BJ (cell line): Measurements from ENCODE around the gene P2RY8. TPM values are rescaled to one million over a fixed set of nuclear protein-coding genes. Genes with fewer than 3 reads are reported as not detected.
"Not testable (repeated sequence)": the region's sequence is repeated elsewhere in the genome, so short reads cannot be mapped to it uniquely, and the experiment has no call there.

Experiments
- CTCF ChIA-PET: fragments of 350-600 bp; formaldehyde crosslinking; extraction: SDS; loops from one replicate; lab custom pipeline; 2021; ENCODE audit warnings: antibody characterized with exemption, inconsistent platforms; lab: Yijun Ruan, JAX
- POLR2A ChIA-PET: fragments of 300-600 bp; sonication (Branson Sonifier 250); formaldehyde crosslinking; extraction: SDS; loops from one replicate; lab custom pipeline; 2021; ENCODE audit warnings: antibody characterized with exemption; lab: Charles Lee
- DNase-seq: peaks from one replicate; pipeline ENCODE4 v3.0.0-alpha.2; 2011; ENCODE audit warnings: low read depth
- H3K27me3 ChIP-seq: 2 replicates; pipeline ENCODE4 v1.6.0; 2011; ENCODE audit warnings: low read length; ENCODE audit not compliant: control insufficient read depth, insufficient read depth
- H3K36me3 ChIP-seq: 2 replicates; pipeline ENCODE4 v1.5.1; 2011; ENCODE audit warnings: low read length; ENCODE audit not compliant: control insufficient read depth, insufficient read depth
- H3K4me3 ChIP-seq: 2 replicates; pipeline ENCODE4 v1.5.1; 2011; ENCODE audit warnings: low read depth, mild to moderate bottlenecking, control low read depth, low read length
- CTCF ChIP-seq: IDR thresholded peaks from 2 replicates; pipeline ENCODE4 v1.5.1; 2011; ENCODE audit warnings: low read depth, mild to moderate bottlenecking, control low read depth, inconsistent platforms, low read length, moderate library complexity; ENCODE audit not compliant: insufficient read depth
- polyA plus RNA-seq: library from polyadenylated mRNA; depleted of rRNA; stranded (reverse); fragments of >200 nt; gene quantifications from 2 replicates; pipeline ENCODE4 v1.2.3, GENCODE V29; 2011

Gene P2RY8
- polyA plus RNA-seq, 1 experiment = not detected

- TF ChIP-seq CTCF = no peak
- H3K4me3 ChIP-seq = no peak overlapping the region
- no peaks in the 10 kb centered on the region for H3K27me3 ChIP-seq
- peaks cover 14% of the 10 kb centered on the region for H3K36me3 ChIP-seq
- ChIA-PET CTCF (no interaction called here), POLR2A (no interaction called here)
- DNase-seq = no peak
These were observed 109.2 kb downstream of the P2RY8 start for GRCh38 chrX:1427756-1428155.

GRCh38 chrX:1426321-1426720 is 110.7 kb downstream of the P2RY8 start:
- H3K36me3 ChIP-seq = peaks cover 14% of the 10 kb centered on the region
- POLR2A ChIA-PET, DNase-seq, H3K27me3 ChIP-seq, H3K4me3 ChIP-seq, CTCF ChIA-PET: not testable (repeated sequence)

GRCh38 chrX:1425381-1425780 is 111.6 kb downstream of the P2RY8 start:
- CTCF ChIA-PET = no interaction called here

GRCh38 chrX:1424147-1424851 is 112.7 kb downstream of the P2RY8 start:
- Histone ChIP-seq H3K36me3 (peaks cover 14% of the 10 kb centered on the region), H3K4me3 (no peak overlapping the region), H3K27me3 (no peaks in the 10 kb centered on the region)
- TF ChIP-seq CTCF = no peak
- DNase-seq = no peak
- POLR2A ChIA-PET = no interaction called here
- CTCF ChIA-PET = no interaction called here

More at GRCh38 chrX:1425381-1425780, 111.6 kb downstream of the P2RY8 start:
- H3K27me3 ChIP-seq = no peaks in the 10 kb centered on the region
- peaks cover 14% of the 10 kb centered on the region for H3K36me3 ChIP-seq
- POLR2A ChIA-PET = no interaction called here
- TF ChIP-seq CTCF = no peak
- no peak overlapping the region for H3K4me3 ChIP-seq
- DNase-seq = no peak

- ChIA-PET CTCF (no interaction called here), POLR2A (no interaction called here)
- Histone ChIP-seq H3K4me3 (no peak overlapping the region), H3K36me3 (peaks cover 17% of the 10 kb centered on the region), H3K27me3 (no peaks in the 10 kb centered on the region)
- DNase-seq = no peak
- TF ChIP-seq CTCF = no peak
These were observed 113.8 kb downstream of the P2RY8 start for GRCh38 chrX:1423215-1423614.

- DNase-seq = no peak
- Histone ChIP-seq H3K27me3 (no peaks in the 10 kb centered on the region), H3K36me3 (peaks cover 15% of the 10 kb centered on the region), H3K4me3 (no peak overlapping the region)
- POLR2A ChIA-PET = no interaction called here
- no peak for TF ChIP-seq CTCF
- CTCF ChIA-PET = no interaction called here
These were observed 114.9 kb downstream of the P2RY8 start for GRCh38 chrX:1422135-1422465.
